Adrenal gland (tissue), 5 donors: ENCODE measurements around the gene IFT27.

Experiments used
- CTCF ChIP-seq, 6 experiments: fragments of 450-650 bp in 4 of 6; fragments of 200-600 bp in 2 of 6; sonication (generic) in 1 of 6; IDR thresholded peaks; 1 replicate in 5 of 6; 2 replicates in 1 of 6; pipeline versions ENCODE4 v1.5.1 to v1.8.0; 2016 to 2021; ENCODE audit warnings: antibody characterized with exemption in 6 of 6, mild to moderate bottlenecking in 2 of 6, moderate library complexity in 1 of 6
- POLR2A ChIP-seq, 2 donors: fragments of 450-650 bp; IDR thresholded peaks; one replicate each; pipeline ENCODE4 v1.6.1; 2017; ENCODE audit warnings: antibody characterized with exemption in 2 of 2, mild to moderate bottlenecking in 2 of 2, moderate library complexity in 1 of 2
- donor health status: DM: no; HTN: no; CAD: no.

- TF ChIP-seq CTCF (IDR thresholded peaks at IDR 0.05) (no peak), POLR2A (IDR thresholded peaks at IDR 0.05) (no peak)
Observed at GRCh38 chr22:36758792-36759271, 17.1 kb downstream of the IFT27 start.
